NCI-H524 treated with DMSO at 0.1 percent for 48 hours (cell line): ENCODE data around the gene CCNB2.
A peak's percentile ranks its signal among the peaks of the same experiment; 100 is the strongest.
"Not testable (repeated sequence)": the region's sequence is repeated elsewhere in the genome, so short reads cannot be mapped to it uniquely, and the experiment has no call there.

Experiments
- DNase-seq: peaks from one replicate; lab custom pipeline; 2025; lab: John Stamatoyannopoulos, UW

Gene CCNB2

DNA sequence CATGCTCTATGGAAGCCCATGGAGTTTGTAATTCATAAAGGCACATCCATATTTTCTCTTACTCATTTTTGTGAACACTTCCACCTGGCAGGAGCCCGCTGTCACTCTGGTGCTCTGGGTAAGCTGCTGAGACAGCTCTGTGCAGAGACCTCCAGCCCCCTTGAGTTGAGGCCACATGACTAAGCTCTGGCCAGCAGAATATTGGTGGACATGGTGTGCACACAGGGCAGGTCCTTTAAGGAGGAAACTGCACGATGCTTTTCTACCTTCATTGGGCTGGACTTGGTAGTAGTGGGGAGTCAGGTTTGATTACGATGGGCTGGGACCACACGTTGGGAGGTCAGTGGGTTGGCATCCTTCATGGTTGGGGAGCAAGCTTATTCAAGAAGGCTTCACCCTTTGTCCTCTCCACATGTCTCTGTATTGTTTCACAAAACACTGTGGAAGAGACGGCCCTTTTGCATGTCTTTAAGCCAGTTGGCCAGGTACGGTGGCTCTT, 29.0 kb downstream of the CCNB2 start:
- no peak for DNase-seq

DNA sequence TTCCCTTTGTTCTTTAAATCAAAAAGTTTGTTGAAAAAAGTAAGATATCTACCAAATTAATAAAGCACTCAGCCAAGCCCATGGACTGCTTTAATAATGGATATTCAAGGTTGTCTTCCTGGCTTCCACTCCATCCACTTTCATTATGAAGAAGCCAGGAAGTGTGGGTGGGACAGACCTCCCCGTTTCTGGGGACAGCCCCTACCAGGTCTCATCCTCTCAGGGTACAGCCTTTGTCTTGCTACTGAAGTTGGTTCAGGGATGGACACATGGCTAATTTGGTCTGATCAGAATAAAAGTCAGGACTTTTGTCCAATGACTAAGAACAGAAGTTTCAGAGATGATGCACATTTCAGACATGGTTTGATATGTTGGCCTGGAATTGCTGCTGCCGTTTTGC, 32.6 kb downstream of the CCNB2 start:
- no peak for DNase-seq

DNA sequence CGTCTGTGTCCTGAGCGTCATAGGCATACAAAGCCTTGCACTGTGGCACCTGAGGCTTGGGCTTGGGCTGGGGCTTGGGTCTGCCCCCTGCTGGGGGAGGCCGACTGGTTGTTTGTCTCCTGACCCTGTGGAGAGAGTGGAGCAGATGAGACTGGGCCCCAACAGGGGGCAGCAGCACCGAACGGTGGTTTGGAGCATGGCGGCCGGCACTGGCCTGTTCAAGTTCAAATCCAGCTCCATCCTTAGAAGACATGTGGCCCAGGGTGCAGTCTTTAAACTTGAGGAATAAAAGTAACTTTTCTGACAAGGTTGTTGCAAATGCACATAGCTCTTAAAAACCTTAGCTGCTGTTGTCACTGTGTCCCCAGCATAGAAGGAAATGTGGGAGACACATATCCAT, 33.3 kb downstream of the CCNB2 start:
- no peak for DNase-seq

DNA sequence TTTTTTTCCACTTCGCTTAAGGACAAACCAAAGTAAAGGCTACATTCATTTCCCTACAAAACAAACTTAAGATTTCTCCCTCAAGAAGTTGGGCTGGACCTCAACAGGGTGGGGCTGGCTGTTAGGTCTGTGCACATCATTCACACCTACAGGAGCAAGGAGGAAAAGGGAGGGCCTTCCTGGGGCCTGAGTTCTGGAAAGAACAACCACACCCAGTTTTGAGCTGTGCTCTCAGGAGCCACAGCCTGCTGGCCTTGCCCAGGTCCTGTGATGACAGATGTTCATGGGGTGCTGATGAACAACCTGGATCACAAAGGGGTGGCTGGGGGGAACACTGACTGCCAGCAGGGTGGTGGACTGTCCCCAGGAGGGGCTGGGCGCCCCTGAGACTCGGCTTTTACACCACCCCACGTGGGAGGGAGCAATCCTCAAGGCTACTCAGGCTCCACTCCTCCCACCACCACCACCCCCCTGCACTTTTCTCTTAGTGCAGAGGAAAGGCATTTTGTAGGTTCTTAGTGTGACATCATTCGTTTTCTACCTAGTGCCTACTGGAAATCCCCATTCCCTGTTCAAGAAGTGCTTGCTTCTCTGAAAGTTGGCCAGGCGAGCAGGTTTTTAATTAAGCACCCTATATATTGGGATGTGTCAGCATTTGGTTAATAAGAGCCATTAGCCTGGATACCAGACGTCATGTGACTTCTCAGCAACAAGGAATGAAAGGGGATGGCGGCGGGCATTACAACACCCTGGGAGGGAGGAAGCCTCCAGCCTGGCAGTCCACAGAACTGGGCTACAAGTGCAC, 35.7 kb downstream of the CCNB2 start:
- no peak for DNase-seq

DNA sequence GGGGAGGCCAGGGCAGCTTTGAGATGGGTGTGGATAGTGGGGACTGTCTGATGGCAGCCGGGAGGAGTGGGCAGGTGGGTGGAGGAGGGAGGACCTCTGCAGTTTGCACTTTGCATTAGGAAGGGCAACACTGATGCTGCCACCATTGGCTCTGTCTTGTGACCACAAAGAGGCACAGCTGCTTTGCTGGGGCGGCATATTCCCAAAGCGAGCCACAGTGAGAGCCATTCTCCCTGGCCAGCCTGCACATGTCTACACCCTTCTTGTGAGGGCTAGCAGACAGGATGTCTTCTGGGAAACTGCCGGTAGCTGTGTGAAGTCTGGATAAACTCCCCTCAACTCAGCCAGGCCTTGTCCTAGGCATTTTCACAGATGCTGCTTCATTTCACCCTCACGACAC, 38.3 kb downstream of the CCNB2 start:
- no peak for DNase-seq

DNA sequence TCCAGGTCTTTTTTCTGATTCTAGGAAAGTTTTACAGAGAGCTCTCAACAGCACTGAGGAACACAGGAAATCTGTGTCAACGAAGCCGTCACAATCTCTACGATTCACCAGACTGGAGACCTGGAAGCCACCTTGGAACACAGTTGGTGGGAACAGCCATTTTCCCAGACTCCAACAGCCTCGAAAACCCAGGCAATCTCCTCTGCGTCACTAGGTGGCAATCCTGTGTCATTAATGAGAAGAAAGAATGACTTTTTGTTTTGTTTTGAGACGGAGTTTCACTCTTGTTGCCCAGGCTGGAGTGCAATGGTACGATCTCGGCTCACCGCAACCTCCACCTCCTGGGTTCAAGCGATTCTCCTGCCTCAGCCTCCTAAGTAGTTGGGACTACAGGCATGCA, 39.6 kb downstream of the CCNB2 start:
- DNase-seq, result not testable (repeated sequence)

DNA sequence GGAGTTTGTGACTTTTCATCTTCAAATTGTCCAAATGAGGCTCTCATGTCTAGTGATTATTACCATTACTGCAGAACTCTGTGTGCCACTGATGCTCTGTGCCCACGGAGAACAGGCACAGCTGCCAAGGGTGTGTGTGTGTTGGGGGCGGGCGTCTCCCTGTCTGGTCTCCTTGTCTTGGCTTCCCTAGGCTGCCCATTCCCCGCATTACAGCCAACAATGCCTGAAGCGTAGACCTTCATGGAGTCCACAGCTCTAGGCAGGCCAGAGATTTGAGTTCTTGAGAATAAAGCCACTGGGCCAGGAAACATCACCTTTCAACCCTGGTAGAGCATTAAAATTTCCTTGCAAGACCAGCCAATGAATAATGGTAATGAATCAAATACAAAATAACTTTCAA, 42.7 kb downstream of the CCNB2 start:
- DNase-seq, result no peak

DNA sequence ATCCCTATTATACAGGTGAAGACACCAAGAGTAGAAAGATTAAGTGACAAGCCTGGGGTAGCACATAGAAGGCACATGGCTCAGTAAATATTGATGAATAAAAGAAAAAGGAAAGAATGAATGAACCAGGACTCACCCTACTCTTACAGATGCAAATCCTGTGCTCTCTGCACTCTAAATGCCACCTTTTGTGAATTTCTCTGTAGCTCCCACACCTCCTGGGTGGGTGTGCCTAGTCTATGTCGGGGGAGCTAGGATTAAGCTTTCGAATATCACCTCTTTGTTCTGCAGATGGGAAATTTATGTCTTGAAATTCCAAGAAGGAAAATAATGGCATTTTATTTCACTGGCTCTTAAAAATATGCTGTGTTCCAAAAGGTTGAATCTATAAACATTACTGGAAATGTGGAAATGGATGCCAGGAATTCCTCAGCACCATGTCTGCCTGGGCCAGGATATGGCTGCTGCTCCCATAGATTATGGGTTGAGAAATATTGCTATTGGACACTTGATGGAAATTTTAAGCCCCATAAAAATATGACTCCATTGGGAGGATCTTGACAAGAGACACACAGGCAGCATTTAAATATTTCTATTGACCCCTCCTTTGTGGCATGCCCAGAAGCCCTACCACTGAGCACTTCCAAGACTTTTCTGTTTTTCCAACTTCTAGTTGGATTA, 43.3 kb downstream of the CCNB2 start:
- DNase-seq, result no peak

DNA sequence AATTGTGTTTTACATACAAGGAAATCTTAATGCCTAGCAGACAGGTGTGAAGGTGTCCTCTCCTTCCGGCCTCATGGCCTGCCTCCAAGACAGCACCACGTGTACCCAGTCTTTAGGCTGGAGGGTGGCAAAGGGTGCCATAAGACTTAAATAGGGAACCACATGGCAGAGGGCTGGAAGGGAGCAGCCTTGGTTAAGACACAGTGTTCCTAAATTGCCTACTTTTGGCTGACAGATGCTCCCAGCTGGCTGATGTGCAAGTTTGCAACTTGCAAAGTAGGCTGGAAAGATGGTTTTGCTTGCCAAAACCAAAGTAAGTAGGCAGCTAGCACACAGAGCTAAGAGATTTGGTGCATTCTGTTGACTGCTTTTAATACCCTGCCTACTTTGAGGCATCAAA, 45.2 kb downstream of the CCNB2 start:
- no peak for DNase-seq

DNA sequence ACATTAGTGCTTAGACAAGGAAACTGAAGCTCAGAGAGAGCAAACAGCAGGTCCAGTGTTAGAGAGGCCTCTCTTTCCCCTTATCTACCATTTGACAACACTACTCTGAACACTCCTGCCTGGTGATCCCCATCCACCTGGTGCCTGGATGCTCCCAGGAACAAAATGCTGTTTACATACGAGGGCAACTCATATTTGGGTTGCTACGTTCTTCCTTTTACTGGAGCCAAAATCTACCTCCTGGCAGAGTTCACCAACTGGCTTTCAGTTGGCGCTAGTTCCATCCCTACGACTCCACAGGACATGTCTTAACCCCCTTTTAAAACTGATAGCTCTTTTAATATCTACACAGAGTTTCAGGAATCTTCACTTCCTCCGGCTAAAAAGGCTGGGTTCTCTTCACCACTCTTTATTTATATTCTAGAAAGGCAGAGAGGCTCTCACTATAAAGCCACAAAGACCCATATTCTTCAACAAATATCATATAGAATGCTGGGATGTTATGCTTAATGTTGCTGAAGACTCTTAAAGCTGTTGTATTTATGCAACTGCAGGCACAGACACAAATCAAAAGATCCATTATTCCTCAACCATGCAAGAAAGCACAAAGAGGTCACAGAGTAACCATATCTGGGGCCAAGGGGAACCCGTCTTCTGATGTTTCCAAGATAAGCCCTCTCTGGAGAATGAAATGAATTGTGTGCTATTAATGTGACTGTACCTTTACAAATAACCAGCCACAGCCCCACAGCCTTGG, 47.9 kb downstream of the CCNB2 start:
- no peak for DNase-seq

DNA sequence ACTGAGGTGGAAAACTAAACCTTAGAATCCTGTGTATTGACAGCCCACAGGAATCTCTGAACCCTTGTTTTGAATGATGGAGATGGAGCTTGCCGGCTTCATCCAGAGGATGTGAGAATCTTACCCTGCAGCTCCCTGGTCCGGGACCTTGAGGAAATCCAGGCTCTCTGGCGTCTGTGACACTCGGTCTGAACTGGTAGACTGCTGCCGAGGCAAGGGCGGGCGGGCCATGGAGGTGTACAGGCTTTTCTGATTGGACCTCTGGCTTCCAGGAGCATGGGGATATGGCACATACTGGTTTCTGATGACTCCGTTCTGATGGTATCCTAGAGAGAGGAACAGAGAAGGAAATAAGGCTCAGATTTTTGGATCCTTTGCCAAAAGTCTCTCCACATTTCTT, 48.5 kb downstream of the CCNB2 start:
- DNase-seq, result no peak

DNA sequence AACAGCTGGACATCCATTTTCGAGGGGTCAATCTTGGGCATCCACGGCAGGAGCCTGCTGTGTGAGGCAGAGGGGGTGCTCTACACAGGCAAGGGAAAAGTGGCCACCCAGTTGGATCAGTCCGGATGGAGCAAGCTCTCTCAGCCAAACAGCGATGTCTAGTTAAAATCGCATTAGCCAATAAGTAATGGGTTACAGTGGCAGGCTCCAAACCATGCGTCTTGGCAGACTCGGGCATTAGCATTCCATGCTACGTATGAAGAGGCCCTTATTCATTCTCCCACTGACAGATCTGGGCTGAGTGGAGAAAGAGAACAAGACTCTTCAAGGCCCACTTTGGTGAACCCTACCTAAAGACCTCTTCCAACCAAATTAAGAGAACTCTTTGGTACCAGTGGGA, 49.3 kb downstream of the CCNB2 start:
- no peak for DNase-seq

DNA sequence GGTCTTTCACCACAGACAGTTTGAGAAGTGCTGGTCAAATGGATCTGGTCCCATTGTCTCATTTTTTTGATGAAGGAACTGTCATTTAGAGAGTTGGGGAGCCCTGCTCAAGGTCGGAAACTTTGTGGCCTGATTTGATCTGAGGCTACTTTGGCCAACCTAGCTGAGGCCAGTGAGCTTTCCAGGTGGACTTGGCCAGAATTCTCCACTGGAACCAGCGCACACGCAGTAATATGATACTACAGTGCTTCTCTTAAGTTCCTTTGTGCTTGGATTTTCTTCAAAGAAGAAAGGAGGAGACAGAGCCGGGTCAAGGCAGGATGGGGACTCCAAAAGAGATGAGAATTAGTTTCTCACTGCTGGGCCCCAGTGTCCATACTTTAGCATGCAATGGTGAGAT, 50.5 kb downstream of the CCNB2 start:
- no peak for DNase-seq

DNA sequence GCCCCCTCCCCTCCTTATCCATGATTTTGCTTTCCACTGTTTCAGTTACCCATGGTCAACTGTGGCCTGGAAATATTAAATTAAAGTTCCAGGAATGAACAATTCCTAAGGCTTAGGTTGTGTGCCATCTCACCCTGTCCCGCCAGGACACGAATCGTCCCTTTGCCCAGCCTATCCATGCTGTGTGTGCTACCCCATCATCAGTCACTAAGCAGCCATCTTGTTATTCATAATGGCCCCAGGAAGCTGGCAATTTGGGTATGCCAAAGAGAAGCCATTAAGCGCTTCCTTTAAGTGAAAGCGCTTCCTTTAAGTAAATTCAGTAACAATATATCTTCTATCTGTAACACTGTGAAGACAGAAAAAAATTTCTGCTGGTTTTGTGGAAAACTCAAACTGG, 52.5 kb downstream of the CCNB2 start:
- DNase-seq, result no peak

DNA sequence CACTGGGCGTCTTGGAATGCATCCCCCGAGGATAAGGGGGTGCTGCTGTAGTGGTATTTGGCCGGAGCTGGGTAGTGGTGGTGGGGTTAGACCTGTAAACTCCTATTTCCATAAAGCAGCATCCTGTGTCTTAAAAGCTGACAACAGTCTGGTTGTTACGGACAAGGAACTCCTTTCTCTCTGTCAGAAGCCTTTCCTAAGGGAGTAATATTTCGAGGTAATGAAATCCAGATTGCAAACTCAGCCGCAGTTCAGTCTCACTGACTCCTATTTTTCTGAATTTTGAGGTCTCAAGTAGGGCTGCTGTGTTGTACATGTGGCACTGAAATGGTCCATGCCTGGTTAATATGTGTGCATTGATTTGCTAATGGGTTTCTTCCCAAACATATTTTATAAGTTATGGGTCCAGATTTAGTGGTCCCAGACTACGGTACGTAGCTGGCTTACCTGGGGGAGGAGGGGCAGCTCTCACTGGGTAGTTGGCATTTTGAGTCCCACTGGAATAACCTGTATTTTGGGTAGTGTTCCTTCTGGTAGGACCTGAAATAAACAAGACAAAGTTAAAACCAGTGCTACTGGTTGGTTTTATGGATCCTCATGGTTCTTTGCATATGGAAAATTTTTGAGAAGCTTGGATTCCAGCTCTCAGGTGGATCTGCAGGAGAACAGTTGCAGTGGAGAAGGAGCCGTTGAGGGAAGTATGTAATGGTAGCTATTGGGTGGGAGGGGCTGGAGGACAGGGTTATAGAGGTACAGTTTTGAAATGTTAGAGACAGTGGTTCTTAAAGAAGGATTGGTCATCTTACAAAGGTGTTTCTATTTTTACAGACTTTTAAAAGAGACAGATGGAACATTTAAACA, 53.1 kb downstream of the CCNB2 start:
- DNase-seq, result no peak

DNA sequence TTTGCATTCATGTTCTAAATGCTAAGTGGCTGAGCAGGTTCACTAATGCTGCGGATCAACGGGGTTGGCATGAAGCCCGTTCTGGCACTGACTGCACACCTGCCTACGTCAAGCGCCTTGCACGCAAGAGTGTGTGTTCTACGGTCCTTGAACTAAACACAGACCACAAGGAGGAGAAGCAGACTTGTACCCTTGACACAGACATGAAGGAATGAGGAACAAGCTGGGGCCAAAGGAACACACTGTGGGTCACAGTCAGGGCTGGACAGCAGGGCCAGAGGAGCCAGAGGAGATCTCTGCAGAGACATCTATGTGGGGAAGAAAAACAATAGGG, 53.7 kb downstream of the CCNB2 start:
- DNase-seq, result no peak

DNA sequence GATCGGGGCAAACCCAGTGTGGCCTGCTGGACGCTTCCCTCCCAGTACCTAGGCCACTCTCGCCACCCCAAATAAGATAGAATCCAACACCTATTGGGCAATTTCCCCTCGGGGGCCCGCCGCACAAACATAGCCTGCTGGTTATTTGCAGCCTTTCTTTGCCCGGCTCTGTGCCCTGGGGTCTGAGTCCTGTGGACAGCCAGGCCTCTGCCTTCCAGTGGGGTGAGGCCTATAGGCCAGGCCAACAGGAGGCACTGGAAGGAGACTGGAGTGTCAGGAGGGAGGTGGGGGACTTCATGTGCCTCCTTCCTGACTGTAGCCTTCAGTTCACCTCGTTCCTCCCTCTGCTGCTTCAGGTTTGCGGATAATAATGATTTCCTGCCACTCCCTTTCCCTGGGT, 54.3 kb downstream of the CCNB2 start:
- no peak for DNase-seq

DNA sequence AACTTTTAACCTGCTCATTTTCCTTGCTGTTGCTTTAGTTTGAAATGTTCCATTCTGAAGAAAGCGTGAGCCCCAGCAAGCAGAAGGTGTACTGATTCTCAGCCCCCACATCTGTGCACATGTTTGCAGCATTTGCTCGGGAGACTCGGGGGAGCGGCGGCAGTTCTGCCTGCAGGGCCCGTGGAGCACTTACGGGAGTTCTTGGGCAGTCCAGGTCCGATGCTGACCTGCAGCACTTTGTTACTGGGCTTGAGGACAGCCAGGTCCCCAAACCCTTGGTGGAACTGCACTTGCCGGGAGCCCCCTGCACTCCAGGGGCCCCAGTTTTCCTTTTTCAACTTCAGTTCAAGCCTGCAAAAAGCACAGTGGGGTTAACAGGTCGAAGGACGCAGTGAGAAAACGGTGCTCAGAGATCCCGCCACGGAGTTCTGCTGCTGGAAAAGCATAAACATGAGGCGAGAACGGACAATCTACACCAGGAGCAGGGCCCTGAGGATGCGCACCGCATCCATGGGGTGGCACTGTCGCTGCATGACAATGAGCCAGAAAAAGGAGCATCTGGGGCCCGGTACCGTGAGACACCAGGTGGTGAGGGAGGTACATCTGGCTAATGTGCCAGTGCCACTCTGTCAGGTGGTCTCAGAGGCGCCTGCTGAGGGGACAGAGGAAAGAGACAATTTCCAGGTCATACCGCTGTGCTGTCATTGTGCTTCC, 56.1 kb downstream of the CCNB2 start:
- DNase-seq, result peak; percentile 28

DNA sequence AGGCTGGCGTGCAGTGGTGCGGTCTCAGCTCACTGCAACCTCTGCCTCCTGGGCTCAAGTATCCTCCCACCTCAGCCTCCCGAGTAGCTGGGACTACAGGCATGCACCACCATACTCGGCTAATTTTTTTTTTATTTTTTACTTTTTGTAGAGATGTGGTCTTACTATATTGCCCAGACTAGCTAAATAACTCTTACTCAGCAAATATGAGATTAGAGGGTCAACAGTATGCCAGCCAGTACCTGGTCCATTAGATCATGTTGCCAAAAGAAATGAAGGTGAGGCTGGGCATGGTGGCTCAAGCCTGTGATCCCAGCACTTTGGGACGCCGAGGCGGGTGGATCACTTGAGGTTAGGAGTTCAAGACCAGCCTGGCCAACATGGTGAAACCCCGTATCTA, 57.1 kb downstream of the CCNB2 start:
- DNase-seq, result not testable (repeated sequence)

DNA sequence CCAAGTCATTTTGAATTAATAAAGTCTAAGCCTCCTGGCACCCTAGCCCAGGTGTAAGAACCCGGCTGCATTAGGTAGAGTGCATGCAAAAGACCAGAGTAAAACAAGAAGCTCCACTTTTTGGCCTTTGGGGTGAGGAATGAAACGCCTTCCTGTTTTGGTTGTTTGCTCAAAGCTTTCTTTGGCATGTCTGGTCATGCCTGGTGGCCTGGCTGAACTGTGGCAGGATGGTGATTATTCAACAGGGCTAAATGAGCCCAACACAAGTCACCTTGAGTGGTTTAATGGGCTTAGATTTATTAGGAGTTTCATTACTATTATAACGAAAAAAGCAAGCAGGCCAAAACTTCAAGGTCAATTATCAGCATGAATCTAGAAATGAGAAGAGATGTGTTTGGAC, 60.8 kb downstream of the CCNB2 start:
- DNase-seq, result no peak

DNA sequence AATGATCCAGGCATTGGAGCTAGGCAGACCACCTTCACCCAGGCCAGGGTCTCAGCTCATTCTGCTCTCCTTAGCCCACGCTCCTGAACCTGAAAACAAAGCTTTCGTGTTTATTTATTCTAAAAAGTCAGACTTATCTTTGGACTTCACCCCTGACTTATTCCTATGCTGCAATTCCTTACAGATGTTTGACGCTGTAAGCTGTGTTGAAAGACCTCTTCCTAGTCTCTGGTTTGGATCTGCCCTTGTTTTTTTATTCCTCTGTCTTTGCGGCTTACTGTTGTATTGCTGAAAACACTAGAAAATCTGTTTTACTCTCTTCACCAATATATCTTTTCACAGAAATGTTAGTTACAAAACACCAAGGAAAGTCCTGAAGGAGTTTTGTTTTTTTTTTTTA, 61.2 kb downstream of the CCNB2 start:
- no peak for DNase-seq
